Coronary artery (tissue), 2 donors: ENCODE data around the gene PSD2.

Experiments used
- DNase-seq: peaks from one replicate; pipeline ENCODE4 v3.0.0-alpha.2; 2017; ENCODE audit warnings: low spot score
- H3K27ac ChIP-seq, 2 donors: fragments of 200-600 bp; sonication (generic); one replicate each; pipeline ENCODE4 v1.5.1; 2016 to 2019
- H3K4me3 ChIP-seq: fragments of 200-600 bp; sonication (generic); 2 replicates; pipeline ENCODE4 v1.5.1; 2016; ENCODE audit warnings: mild to moderate bottlenecking, moderate library complexity
- CTCF ChIP-seq: fragments of 200-600 bp; sonication (generic); IDR thresholded peaks from one replicate; pipeline ENCODE4 v1.5.1; 2019; ENCODE audit warnings: antibody characterized with exemption

Gene PSD2

GRCh38 chr5:139838381-139839197 lies 43.0 kb downstream of the PSD2 start:
- no peak for TF ChIP-seq CTCF
- DNase-seq, result no peak
- no peak overlapping the region for H3K27ac ChIP-seq
- no peak overlapping the region for H3K4me3 ChIP-seq

- H3K27ac ChIP-seq, result no peak overlapping the region
- TF ChIP-seq CTCF, result no peak
- H3K4me3 ChIP-seq, result no peak overlapping the region
- DNase-seq, result no peak
Measured at GRCh38 chr5:139839232-139839815, 43.7 kb downstream of the PSD2 start.

- H3K4me3 ChIP-seq, result no peak overlapping the region
- no peak overlapping the region for H3K27ac ChIP-seq
- TF ChIP-seq CTCF, result no peak
- no peak for DNase-seq
Measured at GRCh38 chr5:139839918-139840317, 44.3 kb downstream of the PSD2 start.

- H3K27ac ChIP-seq, result no peak overlapping the region
- no peak overlapping the region for H3K4me3 ChIP-seq
- no peak for TF ChIP-seq CTCF
- DNase-seq, result no peak
Measured at GRCh38 chr5:139841549-139841948, 45.9 kb downstream of the PSD2 start.

GRCh38 chr5:139842321-139842720 lies 46.7 kb downstream of the PSD2 start:
- TF ChIP-seq CTCF, result no peak
- no peak overlapping the region for H3K27ac ChIP-seq
- no peak overlapping the region for H3K4me3 ChIP-seq
- DNase-seq, result no peak

GRCh38 chr5:139843991-139844390 lies 48.4 kb downstream of the PSD2 start:
- DNase-seq, result no peak
- Histone ChIP-seq H3K27ac (no peak overlapping the region), H3K4me3 (no peak overlapping the region)
- no peak for TF ChIP-seq CTCF
